SU-DHL-6 (cell line): ENCODE measurements around the gene PLXDC1.

Experiments used
- H2AFZ ChIP-seq: fragments of 200-600 bp; sonication (generic); 2 replicates; pipeline ENCODE4 v1.6.1; 2014; ENCODE audit warnings: low read depth, mild to moderate bottlenecking, moderate library complexity, mixed read lengths, antibody characterized with exemption, low read length; ENCODE audit not compliant: severe bottlenecking
- H3F3A ChIP-seq: fragments of 200-600 bp; shearing (Covaris generic); 2 replicates; pipeline ENCODE4 v1.6.0; 2016; ENCODE audit warnings: antibody characterized with exemption, mild to moderate bottlenecking; ENCODE audit not compliant: insufficient read depth
- H3K27ac ChIP-seq: fragments of 200-600 bp; sonication (generic); 2 replicates; pipeline ENCODE4 v1.5.1; 2016; ENCODE audit warnings: low read depth, mild to moderate bottlenecking, low read length, moderate library complexity, mixed read lengths
- H3K27me3 ChIP-seq: fragments of 200-600 bp; sonication (generic), shearing (Covaris generic); 2 replicates; pipeline ENCODE4 v1.6.0; 2014; ENCODE audit warnings: mild to moderate bottlenecking, low read length
- H3K36me3 ChIP-seq: fragments of 200-600 bp; sonication (generic); 2 replicates; pipeline ENCODE4 v1.6.1; 2014; ENCODE audit warnings: mild to moderate bottlenecking, low read length, mixed read lengths
- H3K4me2 ChIP-seq: fragments of 300-600, 200-600 bp; shearing (Covaris generic), sonication (generic); 2 replicates; pipeline ENCODE4 v1.6.0; 2014; ENCODE audit warnings: low read length, low read depth, mild to moderate bottlenecking; ENCODE audit not compliant: poor library complexity, severe bottlenecking
- H3K4me3 ChIP-seq: fragments of 200-600 bp; sonication (generic); 2 replicates; pipeline ENCODE4 v1.5.1; 2014; ENCODE audit warnings: antibody characterized with exemption, low read length, mild to moderate bottlenecking, mixed read lengths; ENCODE audit not compliant: insufficient read depth, poor library complexity, severe bottlenecking
- H3K79me2 ChIP-seq: fragments of 200-600 bp; sonication (generic); 2 replicates; pipeline ENCODE4 v1.6.1; 2014; ENCODE audit warnings: mild to moderate bottlenecking, low read length, moderate library complexity; ENCODE audit not compliant: insufficient read depth
- H3K9ac ChIP-seq: fragments of 200-600 bp; sonication (generic); 2 replicates; pipeline ENCODE4 v1.7.0; 2014; ENCODE audit warnings: mild to moderate bottlenecking, low read length
- H3K9me2 ChIP-seq: fragments of 200-600 bp; sonication (generic); replicated peaks from 2 replicates; pipeline ENCODE4 v1.6.1; 2014; ENCODE audit warnings: low read length; ENCODE audit not compliant: insufficient read depth
- H3K9me3 ChIP-seq: fragments of 200-600 bp; sonication (generic); 2 replicates; pipeline ENCODE4 v1.6.1; 2014; ENCODE audit warnings: low read length, mixed read lengths; ENCODE audit not compliant: insufficient read depth
- H4K20me1 ChIP-seq: fragments of 200-600 bp; sonication (generic); 2 replicates; pipeline ENCODE4 v1.6.1; 2014; ENCODE audit warnings: low read depth, mild to moderate bottlenecking, antibody characterized with exemption, low read length, moderate library complexity, mixed read lengths
- EZH2phosphoT487 ChIP-seq: fragments of 200-600 bp; sonication (generic), shearing (Covaris generic); conservative IDR thresholded peaks from 2 replicates; pipeline ENCODE4 v1.6.1; 2018; ENCODE audit warnings: mild to moderate bottlenecking, antibody characterized with exemption, low read length, moderate library complexity, mixed read lengths
- TF ChIP-seq, protein P1 (sequence below): fragments of 200-600 bp; sonication (generic); IDR thresholded peaks from one replicate; pipeline ENCODE4 v1.5.1; 2017; ENCODE audit warnings: antibody characterized with exemption, mild to moderate bottlenecking, low read length, moderate library complexity; ENCODE audit not compliant: insufficient read depth, poor library complexity, severe bottlenecking

Gene PLXDC1

DNA sequence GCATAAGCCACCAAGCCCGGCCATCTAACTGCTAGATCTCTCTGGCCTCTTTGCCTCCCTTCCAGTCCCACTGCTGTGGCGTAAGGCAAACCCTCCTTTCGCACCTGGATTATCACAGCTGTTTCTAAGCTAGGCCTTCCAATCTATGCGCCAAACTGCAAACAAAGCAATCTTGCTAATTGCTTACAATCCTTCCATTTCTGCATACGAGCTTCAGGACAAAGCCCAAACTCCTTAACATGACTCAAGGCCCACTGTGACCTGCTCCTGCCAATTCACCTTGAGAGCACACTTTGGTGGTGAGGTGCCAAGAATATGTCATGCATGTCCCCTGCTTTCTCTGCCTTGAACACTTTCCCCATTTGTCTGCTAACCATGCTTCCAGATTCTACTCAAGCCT is 20.5 kb upstream of the PLXDC1 start:
- H3K79me2 ChIP-seq = no peaks in the 10 kb centered on the region
- no peak overlapping the region for H3K27ac ChIP-seq
- H3K4me2 ChIP-seq = no peak overlapping the region
- no peaks in the 10 kb centered on the region for H3K9me3 ChIP-seq
- no peak overlapping the region for H3K4me3 ChIP-seq
- TF ChIP-seq EZH2phosphoT487 = no peak
- TF ChIP-seq, protein P1, sequence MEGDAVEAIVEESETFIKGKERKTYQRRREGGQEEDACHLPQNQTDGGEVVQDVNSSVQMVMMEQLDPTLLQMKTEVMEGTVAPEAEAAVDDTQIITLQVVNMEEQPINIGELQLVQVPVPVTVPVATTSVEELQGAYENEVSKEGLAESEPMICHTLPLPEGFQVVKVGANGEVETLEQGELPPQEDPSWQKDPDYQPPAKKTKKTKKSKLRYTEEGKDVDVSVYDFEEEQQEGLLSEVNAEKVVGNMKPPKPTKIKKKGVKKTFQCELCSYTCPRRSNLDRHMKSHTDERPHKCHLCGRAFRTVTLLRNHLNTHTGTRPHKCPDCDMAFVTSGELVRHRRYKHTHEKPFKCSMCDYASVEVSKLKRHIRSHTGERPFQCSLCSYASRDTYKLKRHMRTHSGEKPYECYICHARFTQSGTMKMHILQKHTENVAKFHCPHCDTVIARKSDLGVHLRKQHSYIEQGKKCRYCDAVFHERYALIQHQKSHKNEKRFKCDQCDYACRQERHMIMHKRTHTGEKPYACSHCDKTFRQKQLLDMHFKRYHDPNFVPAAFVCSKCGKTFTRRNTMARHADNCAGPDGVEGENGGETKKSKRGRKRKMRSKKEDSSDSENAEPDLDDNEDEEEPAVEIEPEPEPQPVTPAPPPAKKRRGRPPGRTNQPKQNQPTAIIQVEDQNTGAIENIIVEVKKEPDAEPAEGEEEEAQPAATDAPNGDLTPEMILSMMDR = no peak
- H3F3A ChIP-seq = no peaks in the 10 kb centered on the region
- H3K9me2 ChIP-seq = no peaks in the 10 kb centered on the region
- H4K20me1 ChIP-seq = no peaks in the 10 kb centered on the region
- H3K27me3 ChIP-seq = no peaks in the 10 kb centered on the region
- no peak overlapping the region for H2AFZ ChIP-seq
- no peak overlapping the region for H3K9ac ChIP-seq
- H3K36me3 ChIP-seq = no peaks in the 10 kb centered on the region

DNA sequence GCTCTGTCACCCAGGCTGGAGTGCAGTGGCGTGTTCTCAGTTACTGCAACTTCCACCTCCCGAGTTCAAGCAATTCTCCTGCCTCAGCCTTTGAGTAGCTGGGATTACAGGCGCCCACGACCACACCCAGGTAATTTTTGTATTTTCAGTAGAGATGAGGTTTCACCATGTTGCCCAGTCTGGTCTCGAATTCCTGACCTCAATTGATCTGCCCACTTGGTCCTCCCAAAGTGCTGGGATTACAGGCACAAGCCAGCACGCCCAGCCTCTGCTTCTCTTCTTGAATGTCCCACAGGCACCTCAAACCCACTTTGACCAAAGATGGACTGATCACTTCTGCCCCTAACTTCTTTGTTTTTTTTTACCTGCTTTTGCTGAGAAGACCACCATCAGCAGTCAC is 19.1 kb upstream of the PLXDC1 start:
- Histone ChIP-seq H4K20me1 (no peaks in the 10 kb centered on the region), H3K27ac (no peak overlapping the region), H3F3A (no peaks in the 10 kb centered on the region), H3K36me3 (no peaks in the 10 kb centered on the region), H3K79me2 (no peaks in the 10 kb centered on the region), H2AFZ (no peak overlapping the region), H3K9me3 (no peaks in the 10 kb centered on the region), H3K9me2 (no peaks in the 10 kb centered on the region), H3K9ac (no peak overlapping the region), H3K4me3 (no peak overlapping the region), H3K4me2 (no peak overlapping the region), H3K27me3 (no peaks in the 10 kb centered on the region)
- no peak for TF ChIP-seq EZH2phosphoT487

DNA sequence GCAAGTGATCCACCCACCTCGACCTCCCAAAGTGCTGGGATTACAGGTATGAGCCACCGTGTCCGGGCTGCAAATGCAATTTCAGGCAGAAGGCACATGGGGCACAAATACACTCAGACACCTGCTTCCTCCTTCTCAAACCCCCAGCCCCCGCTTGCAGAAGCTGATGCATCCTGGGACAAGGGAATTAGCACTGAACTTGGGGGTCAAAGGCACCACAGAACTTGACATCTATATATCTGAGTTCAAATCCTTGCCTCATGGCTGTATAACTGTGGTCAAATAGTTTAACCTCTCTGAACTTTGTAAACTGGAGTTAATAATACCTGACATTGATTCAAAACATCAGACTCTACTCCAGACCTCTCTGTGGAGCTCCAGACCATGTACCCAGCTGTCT is 18.7 kb upstream of the PLXDC1 start:
- Histone ChIP-seq H3K9me3 (no peaks in the 10 kb centered on the region), H3K27ac (no peak overlapping the region), H3K9me2 (no peaks in the 10 kb centered on the region), H3K36me3 (no peaks in the 10 kb centered on the region), H3K27me3 (no peaks in the 10 kb centered on the region), H4K20me1 (no peaks in the 10 kb centered on the region), H3K9ac (no peak overlapping the region), H3K4me3 (no peak overlapping the region), H3K79me2 (no peaks in the 10 kb centered on the region), H3K4me2 (no peak overlapping the region), H2AFZ (no peak overlapping the region), H3F3A (no peaks in the 10 kb centered on the region)
- no peak for TF ChIP-seq EZH2phosphoT487
- TF ChIP-seq, protein P1 = no peak

DNA sequence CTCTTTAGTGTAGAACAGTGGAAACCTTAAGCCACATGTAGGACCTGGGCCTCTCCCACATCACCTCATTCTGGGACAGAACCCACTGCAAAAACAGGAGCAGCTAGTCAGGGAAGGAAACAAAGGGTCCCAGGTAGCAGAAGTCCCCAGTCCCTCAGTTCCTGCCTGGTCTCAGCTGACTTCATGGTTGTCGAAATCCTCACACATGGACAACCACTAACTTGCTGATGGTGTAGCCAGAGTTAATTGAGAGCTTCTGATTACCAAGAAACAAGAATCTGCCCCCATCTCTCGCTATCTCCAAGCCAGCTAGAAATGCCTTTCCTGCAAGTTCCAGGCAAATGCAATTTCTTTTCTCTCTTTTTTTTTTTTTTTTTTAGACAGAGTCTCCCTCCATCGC is 18.1 kb upstream of the PLXDC1 start:
- Histone ChIP-seq H3K36me3 (no peaks in the 10 kb centered on the region), H3F3A (no peaks in the 10 kb centered on the region), H3K79me2 (no peaks in the 10 kb centered on the region), H3K27ac (no peak overlapping the region), H3K9me2 (no peaks in the 10 kb centered on the region), H3K9me3 (no peaks in the 10 kb centered on the region), H2AFZ (no peak overlapping the region), H3K9ac (no peak overlapping the region), H3K27me3 (no peaks in the 10 kb centered on the region), H3K4me2 (no peak overlapping the region), H4K20me1 (no peaks in the 10 kb centered on the region), H3K4me3 (no peak overlapping the region)
- no peak for TF ChIP-seq EZH2phosphoT487
- TF ChIP-seq, protein P1 = no peak
